NCI-H128 (cell line): ENCODE data around the gene UBAP2.
A peak's percentile ranks its signal among the peaks of the same experiment; 100 is the strongest.
"Not testable (repeated sequence)": the region's sequence is repeated elsewhere in the genome, so short reads cannot be mapped to it uniquely, and the experiment has no call there.

Experiments used
- DNase-seq: peaks from one replicate; lab custom pipeline; 2025; ENCODE audit not compliant: unreplicated experiment; lab: John Stamatoyannopoulos, UW

The UBAP2 gene

GRCh38 chr9:34047864-34048726 lies 592 bp downstream of the UBAP2 start:
- peak; percentile 19 for DNase-seq

DNA sequence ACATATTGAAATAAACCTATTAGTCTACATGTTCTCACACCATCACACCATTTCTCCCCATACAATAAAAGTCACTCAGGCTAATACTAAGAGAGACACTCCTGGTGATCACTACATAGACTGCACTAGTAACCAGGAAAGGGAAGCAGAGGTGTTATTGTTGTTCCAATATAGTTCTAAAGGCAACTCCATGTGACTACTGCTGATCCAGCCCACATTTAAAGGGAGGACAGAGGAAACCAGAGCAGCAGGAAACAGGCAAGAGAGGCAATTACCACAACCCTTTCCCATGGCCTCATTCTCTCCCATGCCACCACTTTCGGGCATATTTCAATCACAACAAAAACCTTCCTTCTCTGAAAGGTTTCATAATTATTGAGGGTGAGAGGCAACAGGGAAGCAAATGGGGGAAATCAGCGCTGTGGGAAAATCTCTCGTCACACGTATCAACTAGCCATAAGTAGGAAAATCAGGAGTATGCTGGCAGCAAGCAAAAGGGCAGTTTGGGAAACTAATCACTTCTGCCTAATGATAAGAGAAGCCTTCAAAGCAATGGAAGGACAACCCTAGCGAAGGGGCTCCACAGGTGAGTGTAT lies 1.8 kb downstream of the UBAP2 start:
- DNase-seq: no peak

GRCh38 chr9:34045903-34046302 lies 2.8 kb downstream of the UBAP2 start:
- no peak for DNase-seq

DNA sequence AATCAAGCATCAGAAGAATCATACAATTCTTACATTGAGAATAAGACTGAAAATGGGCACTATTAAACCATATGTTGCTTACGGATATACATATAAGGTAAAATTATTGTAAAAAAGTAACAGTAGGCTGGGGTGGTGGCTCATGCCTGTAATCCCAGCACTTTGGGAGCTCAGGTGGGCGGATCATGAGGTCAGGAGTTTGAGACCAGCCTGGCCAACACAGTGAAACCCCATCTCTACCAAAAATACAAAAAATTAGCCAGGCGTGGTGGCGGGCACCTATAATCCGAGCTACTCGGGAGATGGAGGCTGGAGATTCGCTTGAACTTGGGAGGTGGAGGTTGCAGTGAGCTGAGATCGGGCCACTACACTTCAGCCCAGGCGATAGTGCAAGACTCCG lies 6.6 kb downstream of the UBAP2 start:
- not testable (repeated sequence) for DNase-seq

DNA sequence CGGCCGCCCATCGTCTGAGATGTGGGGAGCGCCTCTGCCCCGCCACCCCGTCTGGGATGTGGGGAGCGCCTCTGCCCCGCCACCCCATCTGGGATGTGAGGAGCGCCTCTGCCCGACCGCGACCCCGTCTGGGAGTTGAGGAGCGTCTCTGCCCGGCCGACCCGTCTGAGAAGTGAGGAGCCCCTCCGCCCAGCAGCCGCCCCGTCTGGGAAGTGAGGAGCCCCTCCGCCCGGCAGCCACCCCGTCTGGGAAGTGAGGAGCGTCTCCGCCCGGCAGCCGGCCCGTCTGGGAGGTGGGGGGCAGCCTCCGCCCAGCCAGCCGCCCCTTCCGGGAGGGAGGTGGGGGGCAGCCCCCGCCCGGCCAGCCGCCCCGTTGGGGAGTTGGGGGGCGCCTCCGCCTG lies 9.8 kb downstream of the UBAP2 start:
- DNase-seq: not testable (repeated sequence)

GRCh38 chr9:34037626-34038025 lies 11.1 kb downstream of the UBAP2 start:
- no peak for DNase-seq

- DNase-seq: no peak
Measured at GRCh38 chr9:34036625-34037024, 12.1 kb downstream of the UBAP2 start.

DNA sequence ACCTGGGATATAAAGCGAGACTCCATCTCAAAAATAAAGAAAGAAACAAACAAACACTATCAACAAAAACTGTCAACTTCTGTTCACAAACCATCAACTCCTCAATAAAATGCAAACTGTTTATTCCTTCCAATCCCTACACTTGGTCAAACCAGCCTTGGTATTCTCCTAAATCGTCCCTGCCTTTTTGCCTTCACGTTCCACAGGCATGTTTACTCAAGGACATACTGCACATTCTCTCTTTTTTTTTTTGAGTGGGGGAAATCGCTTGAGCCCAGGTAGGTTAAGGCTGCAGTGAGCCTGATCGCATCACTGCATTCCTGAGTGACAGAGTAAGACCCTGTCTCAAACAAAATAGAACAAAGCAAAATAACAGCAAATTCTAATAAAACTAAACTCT lies 13.0 kb downstream of the UBAP2 start:
- no peak for DNase-seq

DNA sequence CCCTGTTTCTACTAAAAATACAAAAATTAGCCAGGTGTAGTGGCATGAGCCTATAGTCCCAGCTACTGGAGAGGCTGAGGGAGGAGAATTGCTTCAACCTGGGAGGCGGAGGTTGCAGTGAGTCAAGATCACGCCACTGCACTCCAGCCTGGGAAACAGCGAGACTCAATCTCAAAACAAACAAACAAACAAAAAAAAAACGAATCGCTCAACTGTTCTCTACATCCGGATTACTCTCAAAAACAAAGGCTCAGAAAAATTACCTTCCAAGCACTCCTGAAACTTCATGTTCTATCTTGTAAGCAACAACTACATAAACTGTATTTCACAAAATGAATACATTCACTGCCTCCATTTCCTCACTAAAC lies 14.0 kb downstream of the UBAP2 start:
- DNase-seq: no peak

DNA sequence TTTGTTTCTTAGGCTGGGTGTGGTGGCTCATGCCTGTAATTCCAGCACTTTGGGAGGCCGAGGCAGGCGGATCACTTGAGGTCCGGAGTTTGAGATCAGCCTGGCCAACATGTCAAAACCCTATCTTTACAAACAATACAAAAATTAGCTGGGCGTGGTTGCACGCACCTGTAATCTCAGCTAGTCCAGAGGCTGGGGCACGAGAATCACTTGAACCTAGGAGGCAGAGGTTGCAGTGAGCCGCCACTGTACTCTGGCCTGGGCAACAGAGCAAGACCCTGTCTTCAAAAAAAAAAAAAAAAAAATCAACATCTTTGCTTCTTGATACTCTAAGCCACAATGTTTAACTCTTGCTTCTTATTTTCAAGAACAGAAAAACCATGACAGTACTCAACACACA lies 16.1 kb downstream of the UBAP2 start:
- DNase-seq: no peak

DNA sequence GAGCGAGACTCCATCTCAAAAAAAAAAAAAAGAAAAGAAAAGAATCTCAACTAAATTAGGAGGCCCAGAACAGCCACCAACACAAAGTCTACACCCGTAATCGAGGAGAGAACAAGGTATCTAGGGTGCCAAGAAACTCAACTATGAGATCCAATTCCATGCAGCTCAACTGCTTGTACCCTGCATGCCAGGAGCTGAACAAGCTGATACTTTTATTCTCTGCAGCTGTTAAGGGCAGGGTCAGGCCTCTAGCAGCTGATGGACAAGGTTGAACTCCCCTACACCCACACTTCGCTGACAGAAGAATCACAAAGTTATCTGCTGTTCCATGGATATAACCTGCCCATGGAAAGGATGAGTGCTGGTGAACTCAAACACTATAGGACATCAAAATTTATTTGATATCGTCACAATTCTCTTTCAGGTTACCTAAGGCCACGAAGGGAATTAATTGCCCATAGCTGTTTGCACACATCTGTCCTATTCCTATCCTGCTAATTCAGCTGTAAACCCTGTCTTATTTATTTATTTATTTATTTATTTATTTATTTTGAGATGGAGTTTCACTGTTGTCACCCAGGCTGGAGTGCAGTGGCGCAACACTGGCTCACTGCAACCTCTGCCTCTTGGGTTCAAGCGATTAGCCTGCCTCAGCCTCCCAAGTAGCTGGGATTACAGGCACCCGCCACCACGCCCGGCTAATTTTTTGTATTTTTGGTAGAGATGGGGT lies 20.7 kb downstream of the UBAP2 start:
- no peak for DNase-seq

DNA sequence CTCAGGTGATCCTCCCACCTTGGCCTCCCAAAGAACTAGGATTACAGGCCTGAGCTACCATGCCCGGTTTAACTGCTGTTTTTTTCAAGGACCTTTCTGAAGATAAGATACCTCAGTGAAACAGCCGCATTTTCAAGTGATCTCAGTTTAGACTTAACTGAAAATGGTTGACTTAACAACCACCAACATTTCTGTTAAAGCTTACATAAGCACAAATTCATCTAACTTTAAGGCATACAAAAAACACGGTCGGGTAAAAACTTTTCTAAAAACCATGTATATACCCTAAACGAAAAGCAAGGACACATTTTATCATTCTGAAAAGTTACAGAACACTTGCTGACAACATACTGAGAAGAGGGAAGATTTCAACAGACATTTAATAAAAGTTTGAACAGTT lies 22.9 kb downstream of the UBAP2 start:
- no peak for DNase-seq

GRCh38 chr9:34025062-34025461 lies 23.6 kb downstream of the UBAP2 start:
- no peak for DNase-seq

DNA sequence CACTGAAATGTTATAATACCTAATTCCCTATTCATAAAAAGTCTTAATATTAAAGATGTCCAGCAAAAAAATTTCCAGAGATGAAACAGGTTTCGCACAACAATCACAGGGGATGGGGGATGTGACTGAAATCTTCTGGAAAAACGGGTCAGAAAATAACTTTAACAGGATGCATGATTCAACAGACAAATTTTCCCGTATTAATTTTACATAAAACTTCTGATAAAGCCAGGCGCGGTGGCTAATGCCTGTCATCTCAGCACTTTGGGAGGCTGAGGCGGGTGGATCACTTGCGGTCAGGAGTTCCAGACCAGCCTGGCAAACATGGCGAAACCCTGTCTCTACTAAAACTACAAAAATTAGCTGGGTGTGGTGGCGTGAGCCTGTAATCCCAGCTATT lies 24.2 kb downstream of the UBAP2 start:
- not testable (repeated sequence) for DNase-seq

DNA sequence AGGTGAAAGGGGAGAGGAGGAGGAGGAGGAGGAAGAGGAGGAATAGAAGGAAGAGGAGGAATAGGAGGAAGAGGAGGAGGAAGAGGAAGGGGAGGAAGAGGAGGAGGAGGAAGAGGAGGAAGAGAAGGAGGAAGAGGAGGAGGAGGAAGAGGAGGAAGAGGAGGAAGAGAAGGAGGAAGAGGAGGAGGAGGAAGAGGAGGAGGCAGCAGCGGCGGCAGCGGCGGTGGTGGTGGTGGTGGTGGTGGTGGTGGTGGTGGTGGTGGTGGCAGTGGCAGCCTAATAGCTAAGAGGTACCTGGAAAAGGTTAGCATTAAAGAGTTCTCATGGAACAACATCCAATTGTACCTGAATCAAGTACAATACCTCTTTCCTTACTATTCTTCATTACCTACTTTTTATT lies 32.5 kb downstream of the UBAP2 start:
- DNase-seq: no peak

GRCh38 chr9:34010979-34011378 lies 37.7 kb downstream of the UBAP2 start:
- no peak for DNase-seq

GRCh38 chr9:34001951-34002350 lies 46.7 kb downstream of the UBAP2 start:
- DNase-seq: no peak

DNA sequence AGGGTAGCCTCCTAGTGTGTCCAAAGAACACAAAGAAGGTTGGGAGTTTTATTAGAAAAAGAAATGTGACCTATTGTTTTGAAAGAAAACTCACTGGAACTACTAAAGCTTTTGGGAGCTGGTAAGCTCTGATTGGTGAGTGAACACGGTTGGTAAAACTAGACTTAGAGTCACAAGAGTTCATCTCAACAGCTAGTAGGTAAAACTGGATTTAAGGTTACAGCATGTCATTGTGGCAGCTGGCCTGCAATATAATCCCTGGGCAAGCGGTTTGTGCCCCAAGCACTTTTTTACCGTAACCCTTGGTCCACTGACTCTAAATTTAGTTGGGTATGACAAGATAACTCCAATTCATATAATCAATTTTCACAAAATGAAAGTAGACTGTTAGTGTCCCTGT lies 47.4 kb downstream of the UBAP2 start:
- DNase-seq: no peak

- no peak for DNase-seq
Measured at GRCh38 chr9:33995449-33995848, 53.2 kb downstream of the UBAP2 start.

DNA sequence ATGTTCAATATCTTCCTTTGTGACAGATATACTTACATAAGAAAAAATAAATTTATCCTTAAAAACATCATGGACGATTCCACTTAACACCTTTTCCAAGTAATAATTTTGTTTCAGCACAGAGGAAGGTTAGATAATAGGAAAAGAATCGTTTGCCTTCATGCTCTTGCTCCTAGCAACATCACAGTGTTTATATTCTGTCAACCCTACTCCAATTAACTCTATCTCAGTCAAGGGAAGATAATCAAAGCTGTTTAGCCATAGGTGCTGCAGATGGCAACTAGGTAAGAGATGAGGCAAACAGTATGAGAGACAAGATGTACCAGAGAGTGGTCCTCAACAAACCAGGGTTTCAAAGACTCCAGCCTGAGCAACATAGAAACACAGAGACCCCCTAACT lies 55.6 kb downstream of the UBAP2 start:
- no peak for DNase-seq

DNA sequence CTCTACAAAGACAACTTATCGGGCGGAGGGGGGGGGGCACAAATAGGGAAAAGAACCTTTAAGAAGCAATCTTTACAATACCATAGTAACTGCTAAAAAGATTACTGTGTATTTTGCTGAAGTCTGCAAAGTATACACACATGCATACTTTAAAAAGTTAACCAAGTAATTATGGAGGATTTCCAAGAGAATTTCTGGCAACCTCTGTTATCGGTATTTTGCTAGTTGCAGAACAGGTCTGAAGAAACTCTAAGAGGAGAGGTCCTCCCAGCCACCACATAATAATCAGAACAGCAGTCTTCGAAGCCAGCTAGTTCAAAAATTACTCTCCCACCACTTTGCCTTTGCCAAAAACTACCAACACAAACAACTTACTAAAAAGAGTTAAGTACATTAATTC lies 56.1 kb downstream of the UBAP2 start:
- DNase-seq: no peak

DNA sequence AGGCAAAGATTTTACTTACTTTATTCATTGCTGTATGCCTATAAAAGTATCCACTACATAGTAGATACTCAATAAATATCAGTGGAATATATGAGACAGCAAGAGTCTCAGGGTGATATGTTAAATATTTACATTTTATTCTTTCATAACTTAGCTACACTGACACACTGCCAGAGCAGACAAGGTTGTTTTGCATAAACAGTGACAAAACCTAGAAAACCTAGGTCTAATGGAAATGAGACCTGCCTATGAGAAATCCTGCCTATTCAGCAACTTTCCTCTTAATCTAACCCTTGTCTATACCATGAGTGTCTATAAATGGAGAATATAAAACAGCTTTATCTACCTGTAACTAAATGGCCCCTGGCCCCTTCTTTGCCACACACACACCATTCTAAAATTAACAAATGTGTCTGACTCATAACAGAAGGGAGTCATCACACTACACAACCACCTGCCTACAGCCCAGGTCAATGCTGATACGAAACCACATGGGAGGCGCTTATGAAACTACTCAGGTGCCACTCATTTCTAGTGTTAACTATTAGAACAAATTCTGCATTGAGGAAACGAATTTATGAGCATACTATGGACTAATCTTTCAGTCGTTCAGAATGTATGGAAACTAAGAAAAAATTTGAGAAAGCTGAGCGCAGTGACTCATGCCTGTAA lies 60.3 kb downstream of the UBAP2 start:
- no peak for DNase-seq
